K562 (cell line): Measurements from ENCODE around the gene STYXL1.

ENCODE experiments used
- AFF4 ChIP-seq: sonication (generic); formaldehyde crosslinking; IDR thresholded peaks from 2 replicates; pipeline ENCODE4 v1.8.0; 2023; ENCODE audit warnings: mild to moderate bottlenecking, missing genetic modification reagents
- GABPA ChIP-seq: fragments of 200-800 bp; sonication (Bioruptor generic); conservative IDR thresholded peaks from 2 replicates; pipeline ENCODE4 v1.6.1; 2016; ENCODE audit warnings: low read depth, missing genetic modification characterization, missing compliant biosample characterization
- HMBOX1 ChIP-seq: sonication (generic); IDR thresholded peaks from 2 replicates; pipeline ENCODE4 v1.6.1; 2016
- POLR2A ChIP-seq: fragments of 450-650 bp; conservative IDR thresholded peaks from 2 replicates; pipeline ENCODE4 v1.6.1; 2016
- PTTG1 ChIP-seq: fragments of 450-650 bp; IDR thresholded peaks from 2 replicates; pipeline ENCODE4 v1.6.1; 2016; ENCODE audit warnings: low read depth, mild to moderate bottlenecking, missing genetic modification characterization, missing compliant biosample characterization
- PYGO2 ChIP-seq: fragments of 450-650 bp; IDR thresholded peaks from 2 replicates; pipeline ENCODE4 v1.6.1; 2016; ENCODE audit warnings: mild to moderate bottlenecking, missing genetic modification characterization, moderate library complexity, missing compliant biosample characterization
- TEAD4 ChIP-seq, 2 experiments: sonication (generic) in 1 of 2; formaldehyde crosslinking in 1 of 2; IDR thresholded peaks; 2 replicates each; pipeline versions ENCODE4 v1.6.1 to v1.8.0; 2012 to 2022; ENCODE audit warnings: borderline replicate concordance in 1 of 2, inconsistent platforms in 1 of 2, low read length in 1 of 2, mild to moderate bottlenecking in 1 of 2, missing genetic modification reagents in 1 of 2
- TGIF2 ChIP-seq: sonication (generic); formaldehyde crosslinking; IDR thresholded peaks from 2 replicates; pipeline ENCODE4 v1.8.1; 2022; ENCODE audit warnings: mild to moderate bottlenecking, missing genetic modification reagents, moderate library complexity
- ZBTB26 ChIP-seq: fragments of 450-650 bp; formaldehyde crosslinking; IDR thresholded peaks from 2 replicates; pipeline ENCODE4 v1.4.0; 2022; ENCODE audit warnings: missing genetic modification characterization

- TF ChIP-seq PYGO2 (tag), result no peak
- no peak for TF ChIP-seq PTTG1
- TF ChIP-seq POLR2A, result no peak
- TF ChIP-seq AFF4 (CRISPR knock-in tag), result no peak
- TF ChIP-seq TEAD4 (IDR thresholded peaks at IDR 0.05; ENCODE audit: low read length), result no peak
- TF ChIP-seq TEAD4 (CRISPR knock-in tag; IDR thresholded peaks at IDR 0.05; ENCODE audit: borderline replicate concordance), result no peak
- no peak for TF ChIP-seq ZBTB26 (CRISPR knock-in tag)
- TF ChIP-seq TGIF2, result no peak
- TF ChIP-seq GABPA (tag), result no peak
- no peak for TF ChIP-seq HMBOX1
Observed at GRCh38 chr7:75968561-75969001, 79.2 kb downstream of the STYXL1 start.
